Heart right ventricle (tissue), 16 donors: ENCODE measurements around the gene PLGRKT. TPM values are rescaled to one million over a fixed set of nuclear protein-coding genes. Genes with fewer than 3 reads are reported as not detected.
"Not testable (repeated sequence)": the region's sequence is repeated elsewhere in the genome, so short reads cannot be mapped to it uniquely, and the experiment has no call there.

Source experiments
- ATAC-seq, 8 donors: fragments of 200-7000 bp; cut with Tn5 transposase; one replicate each; pipeline ENCODE4 v1.9.1; 2020; ENCODE audit warnings: mild to moderate bottlenecking in 8 of 8, moderate library complexity in 8 of 8, moderate number of reproducible peaks in 1 of 8
- DNase-seq, 2 donors: peaks; one replicate each; pipeline ENCODE4 v3.0.0-alpha.2; 2020
- H3K27ac ChIP-seq, 10 donors: fragments of 200-600 bp; sonication (generic) in 2 of 10; one replicate each; pipeline versions ENCODE4 v1.5.0 to v1.8.0; 2020 to 2022; ENCODE audit warnings: mild to moderate bottlenecking in 3 of 10
- H3K27me3 ChIP-seq, 7 donors: fragments of 200-600 bp; one replicate each; pipeline ENCODE4 v1.8.0; 2021 to 2022; ENCODE audit warnings: mild to moderate bottlenecking in 2 of 7
- H3K36me3 ChIP-seq, 9 donors: fragments of 200-600 bp; sonication (generic) in 1 of 9; one replicate each; pipeline versions ENCODE4 v1.5.0 to v1.8.0; 2020 to 2022; ENCODE audit warnings: mild to moderate bottlenecking in 2 of 9
- H3K4me1 ChIP-seq, 9 donors: fragments of 200-600 bp; sonication (generic) in 1 of 9; one replicate each; pipeline versions ENCODE4 v1.5.0 to v1.8.0; 2020 to 2022; ENCODE audit warnings: mild to moderate bottlenecking in 4 of 9
- H3K4me3 ChIP-seq, 10 donors: fragments of 200-600 bp; sonication (generic) in 2 of 10; one replicate each; pipeline versions ENCODE4 v1.5.0 to v1.8.0; 2020 to 2022; ENCODE audit warnings: mild to moderate bottlenecking in 7 of 10, moderate library complexity in 2 of 10
- H3K9me3 ChIP-seq, 11 donors: fragments of 200-600 bp in 10 of 11; sonication (generic) in 2 of 11; one replicate each; pipeline versions ENCODE4 v1.5.0 to v1.8.0; 2013 to 2022; ENCODE audit warnings: mild to moderate bottlenecking in 2 of 11, control low read depth in 1 of 11, moderate library complexity in 1 of 11
- WGBS, 2 donors: extraction: QIAGEN DNeasy Blood & Tissue Kit; methylation state at CpG; one replicate each; pipeline ENCODE4 v1.1.7; 2013; ENCODE audit warnings: inconsistent platforms in 1 of 2; 5-methylcytosine and 5-hydroxymethylcytosine counted together
- intact Hi-C, 10 donors: fragments of 100-400 bp; cut with DNase I; formaldehyde crosslinking; loops; one replicate each; pipeline versions ENCODE4 v1.11.1 to v1.14.2; 2022
- polyA plus RNA-seq, 2 donors: library from polyadenylated mRNA; stranded (reverse); fragments of 200-250 nt; gene quantifications; one replicate each; pipeline ENCODE4 v1.2.3, GENCODE V29; 2013
- total RNA-seq, 10 donors: library from RNA; stranded (reverse); fragmentation: NEBNext Ultra II Directional in 3 of 10; extraction: Animal tissue kit (Norgen Biotek cat#: 25700) in 3 of 10; gene quantifications; one replicate each; pipeline versions ENCODE4 v1.2.1 to v1.2.4, GENCODE V29; 2021 to 2023
- TF ChIP-seq, protein P1 (sequence below), 9 donors: fragments of 200-600 bp; sonication (generic) in 2 of 9; IDR thresholded peaks; one replicate each; pipeline versions ENCODE4 v1.5.0 to v1.8.0; 2021 to 2022; ENCODE audit warnings: antibody characterized with exemption in 9 of 9, mild to moderate bottlenecking in 5 of 9, moderate library complexity in 1 of 9
- donor health status: Arrhythmogenic right ventricular cardiomyopathy.
- donor health status: ischemic (EF 13 %, LVEDD 7.1; RV severe dilation, severe dysfunction).
- donor health status: healthy with polysubstance abuse.
- donor health status: DM: no; HTN: yes; CAD: no.
- donor health status: DM: no; HTN: no; CAD: no.
- donor health status: ischemic (EF 25% LVEDD 6.9; RV normal size, moderate dysfunction).
- donor health status: ischemic (EF 25% LVEDD 5.7; RV mildly dilated, moderate dysfunction).
- donor health status: healthy.
- donor health status: DM: yes; HTN: yes; CAD: no.
- donor health status: Ischemic cardiomyopathy.
- donor health status: ischemic (EF 35%, LVEDD 5.7; RV mildly dilated, moderate dysfunction).
- donor health status: nonischemic (EF 11% LVEDD 7.7; RV severe dilation, severe dysfunction).
- donor health status: DM: yes; HTN: yes; CAD: no.
- donor health status: PGD.
- donor health status: ischemic (EF 29% LVEDD 5.4; RV normal size, mild dysfunction).
- donor health status: nonischemic (EF 23%, LVEDD 6.1; RV moderate dilation, normal function).

The PLGRKT gene
- total and polyA plus RNA-seq, 12 donors, result 11.8 to 53.0 (median 35.9) TPM

DNA sequence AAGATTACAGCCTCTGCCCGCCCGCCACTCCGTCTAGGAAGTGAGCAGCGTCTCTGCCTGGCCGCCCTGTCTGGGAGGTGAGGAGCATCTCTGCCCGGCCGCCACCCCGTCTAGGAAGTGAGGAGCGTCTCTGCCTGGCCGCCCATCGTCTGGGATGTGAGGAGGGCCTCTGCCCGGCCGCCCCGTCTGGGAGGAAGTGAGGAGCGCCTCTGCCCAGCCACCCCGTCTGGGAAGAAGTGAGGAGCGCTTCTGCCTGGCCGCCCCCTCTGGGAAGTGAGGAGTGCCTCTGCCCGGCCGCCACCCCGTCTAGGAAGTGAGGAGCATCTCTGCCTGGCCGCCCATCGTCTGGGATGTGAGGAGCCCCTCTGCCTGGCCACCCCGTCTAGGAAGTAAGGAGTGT lies 4.8 kb downstream of the PLGRKT start:
- not testable (repeated sequence) for H3K27me3 ChIP-seq, H3K4me3 ChIP-seq, DNase-seq, H3K9me3 ChIP-seq, ATAC-seq, H3K27ac ChIP-seq
- Histone ChIP-seq H3K4me1 (peaks cover 0 to 18% (median 12%) of the 10 kb centered on the region in 9 donors), H3K36me3 (peaks cover 0 to 54% (median 0%) of the 10 kb centered on the region in 9 donors)
- intact Hi-C loops, result loop anchor here in 3 of 10 donors (10.0 kb wide), 3 partner anchors 88 to 668 kb away; partner anchors contain the start of gene JAK2 (in 1 of the 3)
- WGBS, 2 donors, result 97 to 98% methylated on average over 24 of the region's 24 CpGs

DNA sequence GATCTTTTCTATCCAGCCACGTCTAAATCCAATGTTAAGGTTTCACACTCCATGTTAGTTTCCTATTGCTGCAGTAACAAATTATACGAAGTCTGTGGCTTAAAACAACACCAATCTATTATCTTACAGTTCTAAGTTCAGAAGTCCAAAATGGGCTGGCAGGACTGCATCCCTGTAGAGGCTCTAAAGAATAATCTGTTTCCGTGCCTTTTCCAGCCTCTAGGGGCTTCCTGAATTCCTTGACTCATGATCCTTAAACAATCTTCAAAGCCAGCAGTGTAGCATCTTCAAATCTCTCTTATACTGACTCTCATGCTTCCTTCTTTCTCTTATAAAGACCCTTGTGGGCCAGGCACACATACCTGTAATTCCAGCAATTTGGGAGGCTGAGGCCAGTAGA lies 6.8 kb downstream of the PLGRKT start:
- 51 to 73% methylated on average over 3 of the region's 3 CpGs for WGBS, 2 donors
- H3K4me1 ChIP-seq, result peaks cover 0 to 5% (median under 1%) of the 10 kb centered on the region in 9 donors
- no peaks in the 10 kb centered on the region for H3K9me3 ChIP-seq
- peaks cover 0 to 63% (median 0%) of the 10 kb centered on the region in 9 donors for H3K36me3 ChIP-seq
- no peak for DNase-seq
- no peak overlapping the region for H3K27ac ChIP-seq
- no peak for ATAC-seq
- TF ChIP-seq, protein P1, sequence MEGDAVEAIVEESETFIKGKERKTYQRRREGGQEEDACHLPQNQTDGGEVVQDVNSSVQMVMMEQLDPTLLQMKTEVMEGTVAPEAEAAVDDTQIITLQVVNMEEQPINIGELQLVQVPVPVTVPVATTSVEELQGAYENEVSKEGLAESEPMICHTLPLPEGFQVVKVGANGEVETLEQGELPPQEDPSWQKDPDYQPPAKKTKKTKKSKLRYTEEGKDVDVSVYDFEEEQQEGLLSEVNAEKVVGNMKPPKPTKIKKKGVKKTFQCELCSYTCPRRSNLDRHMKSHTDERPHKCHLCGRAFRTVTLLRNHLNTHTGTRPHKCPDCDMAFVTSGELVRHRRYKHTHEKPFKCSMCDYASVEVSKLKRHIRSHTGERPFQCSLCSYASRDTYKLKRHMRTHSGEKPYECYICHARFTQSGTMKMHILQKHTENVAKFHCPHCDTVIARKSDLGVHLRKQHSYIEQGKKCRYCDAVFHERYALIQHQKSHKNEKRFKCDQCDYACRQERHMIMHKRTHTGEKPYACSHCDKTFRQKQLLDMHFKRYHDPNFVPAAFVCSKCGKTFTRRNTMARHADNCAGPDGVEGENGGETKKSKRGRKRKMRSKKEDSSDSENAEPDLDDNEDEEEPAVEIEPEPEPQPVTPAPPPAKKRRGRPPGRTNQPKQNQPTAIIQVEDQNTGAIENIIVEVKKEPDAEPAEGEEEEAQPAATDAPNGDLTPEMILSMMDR (IDR thresholded peaks at IDR 0.05), result no peak
- no peak overlapping the region for H3K4me3 ChIP-seq
- no peaks in the 10 kb centered on the region for H3K27me3 ChIP-seq
- intact Hi-C loops, result loop anchor here in 3 of 10 donors (10.0 kb wide), 3 partner anchors 86 to 666 kb away; partner anchors contain the start of gene JAK2 (in 1 of the 3)

DNA sequence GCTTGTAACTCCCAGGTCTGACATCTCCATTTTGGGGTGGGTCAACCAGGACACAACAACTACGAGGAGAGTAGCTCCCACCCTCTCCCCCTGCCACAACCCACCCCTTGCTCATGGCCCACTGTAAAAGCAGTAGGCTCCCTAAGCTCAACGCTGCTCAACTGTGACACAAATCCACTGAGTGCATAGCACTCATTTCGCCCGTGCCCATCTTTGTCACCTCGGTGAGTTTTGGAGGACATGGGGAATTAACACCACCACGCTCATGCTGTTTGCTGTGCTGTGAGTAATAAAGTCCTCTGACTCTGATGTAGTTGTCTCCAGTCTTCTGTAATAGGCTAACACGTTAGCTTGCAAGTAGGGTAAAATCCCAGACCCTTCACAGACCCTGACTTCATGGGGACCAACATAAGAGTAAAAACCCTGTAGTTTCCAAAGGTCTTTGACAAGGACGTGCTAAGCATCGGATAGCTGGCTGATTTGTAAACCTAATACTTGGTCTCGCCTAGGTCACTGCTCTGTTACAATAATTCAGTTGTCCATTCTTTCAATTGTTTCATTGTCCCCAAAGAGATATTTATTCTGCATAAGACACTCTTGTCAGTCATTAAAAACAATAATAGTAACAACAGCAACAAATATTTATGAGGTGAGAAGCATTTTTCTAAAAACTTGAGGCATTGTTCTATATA lies 7.7 kb downstream of the PLGRKT start:
- Histone ChIP-seq H3K27me3 (no peaks in the 10 kb centered on the region), H3K9me3 (no peaks in the 10 kb centered on the region), H3K4me3 (no peak overlapping the region), H3K4me1 (no peaks in the 10 kb centered on the region), H3K27ac (no peak overlapping the region), H3K36me3 (peaks cover 0 to 54% (median 0%) of the 10 kb centered on the region in 9 donors)
- DNase-seq, result no peak
- 96 to 98% methylated on average over 10 of the region's 10 CpGs for WGBS, 2 donors
- TF ChIP-seq, protein P1 (IDR thresholded peaks at IDR 0.05), result no peak
- intact Hi-C loops, result loop anchor here in 7 of 10 donors (5.0 to 10.0 kb wide), 6 partner anchors 85 to 675 kb away; partner anchors contain the start of genes INSL6 (in 3 of the 7) and JAK2 (in 1 of the 7)
- no peak for ATAC-seq

DNA sequence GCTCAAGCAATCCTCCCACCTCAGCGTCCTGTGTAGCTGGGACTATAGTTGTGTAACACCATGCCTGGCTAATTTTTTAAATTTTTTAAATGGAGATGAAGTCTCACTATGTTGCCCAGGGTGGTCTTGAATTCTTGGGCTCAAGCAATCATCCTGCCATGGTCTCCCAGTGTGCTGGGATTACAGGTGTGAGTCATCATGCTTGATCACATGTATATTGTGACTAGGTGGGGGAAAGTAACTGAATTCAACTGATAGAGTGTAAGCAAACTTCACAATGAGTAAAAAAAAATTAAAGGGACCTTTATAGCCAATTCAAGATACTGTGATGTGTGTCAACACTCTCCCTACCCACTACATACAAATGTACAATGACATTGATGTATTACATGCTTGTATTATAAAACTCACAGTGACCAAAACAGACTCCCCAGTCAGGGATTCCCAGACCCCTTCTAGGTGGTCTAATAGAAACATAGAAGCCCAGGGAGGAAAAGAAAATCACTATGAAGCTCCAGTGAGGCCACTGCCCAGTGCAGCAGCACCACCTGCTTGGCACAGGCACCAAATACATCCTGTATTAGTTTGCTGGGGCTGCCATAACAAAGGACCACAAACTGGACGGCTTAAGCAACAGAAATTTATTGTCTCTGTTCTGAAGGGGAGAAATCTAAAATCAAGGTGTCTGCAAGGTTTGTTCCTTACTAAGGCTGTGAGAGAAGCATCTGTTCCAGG lies 8.8 kb downstream of the PLGRKT start:
- 89 to 91% methylated on average over 2 of the region's 2 CpGs for WGBS, 2 donors
- Histone ChIP-seq H3K4me1 (no peaks in the 10 kb centered on the region), H3K27ac (no peak overlapping the region), H3K27me3 (no peaks in the 10 kb centered on the region), H3K36me3 (peaks cover 0 to 50% (median 0%) of the 10 kb centered on the region in 9 donors), H3K4me3 (no peak overlapping the region), H3K9me3 (no peaks in the 10 kb centered on the region)
- DNase-seq (no peak), ATAC-seq (no peak)
- TF ChIP-seq, protein P1 (IDR thresholded peaks at IDR 0.05), result no peak
- intact Hi-C loops, result loop anchor here in 6 of 10 donors (5.0 to 10.0 kb wide), 5 partner anchors 84 to 674 kb away; partner anchors contain the start of gene INSL6 (in 3 of the 6)
